Inflammatory macrophage (primary cell): ENCODE results near the gene ZFR.
"Not testable (repeated sequence)": the region's sequence is repeated elsewhere in the genome, so short reads cannot be mapped to it uniquely, and the experiment has no call there.

Experiments
- DNase-seq, 2 donors: peaks; one replicate each; pipeline ENCODE4 v3.0.0-alpha.2; 2020 to 2022

ZFR gene

GRCh38 chr5:32450952-32451351, 6.4 kb upstream of the ZFR start:
- DNase-seq, result no peak

- DNase-seq, result no peak
These were observed 4.7 kb upstream of the ZFR start for GRCh38 chr5:32449262-32449661.

- DNase-seq, result peak; percentile 53 to 69
These were observed 2.1 kb upstream of the ZFR start for GRCh38 chr5:32446630-32447029.

- no peak for DNase-seq
These were observed 1.5 kb upstream of the ZFR start for GRCh38 chr5:32445831-32446614.

- DNase-seq, result no peak
These were observed 783 bp upstream of the ZFR start for GRCh38 chr5:32445287-32445758.

GRCh38 chr5:32443541-32444430, 754 bp downstream of the ZFR start:
- peak in 1 of 2 donors; percentile 33 for DNase-seq

GRCh38 chr5:32443145-32443540, 1.4 kb downstream of the ZFR start:
- DNase-seq, result no peak

GRCh38 chr5:32439086-32439642, 5.4 kb downstream of the ZFR start:
- DNase-seq, result no peak

GRCh38 chr5:32436553-32437242, 7.8 kb downstream of the ZFR start:
- no peak for DNase-seq

GRCh38 chr5:32435383-32435782, 9.2 kb downstream of the ZFR start:
- DNase-seq, result no peak

- peak; percentile 12 to 64 for DNase-seq
These were observed 10.3 kb downstream of the ZFR start for GRCh38 chr5:32434221-32434620.

GRCh38 chr5:32432633-32433032, 11.9 kb downstream of the ZFR start:
- no peak for DNase-seq

GRCh38 chr5:32430825-32431224, 13.7 kb downstream of the ZFR start:
- not testable (repeated sequence) for DNase-seq

GRCh38 chr5:32428426-32428825, 16.1 kb downstream of the ZFR start:
- no peak for DNase-seq

GRCh38 chr5:32426440-32427151, 17.9 kb downstream of the ZFR start:
- DNase-seq, result no peak

GRCh38 chr5:32422697-32423096, 21.8 kb downstream of the ZFR start:
- DNase-seq, result no peak

- DNase-seq, result no peak
These were observed 23.5 kb downstream of the ZFR start for GRCh38 chr5:32421075-32421474.

- no peak for DNase-seq
These were observed 24.0 kb downstream of the ZFR start for GRCh38 chr5:32420506-32420905.

GRCh38 chr5:32419791-32420190, 24.7 kb downstream of the ZFR start:
- no peak for DNase-seq

GRCh38 chr5:32413466-32414263, 30.9 kb downstream of the ZFR start:
- DNase-seq, result peak in 1 of 2 donors; percentile 25

- no peak for DNase-seq
These were observed 33.9 kb downstream of the ZFR start for GRCh38 chr5:32410630-32411029.
